DOHH2 (cell line): ENCODE data around the gene DCXR.

ENCODE experiments used
- H3F3A ChIP-seq: fragments of 200-600 bp; sonication (generic), shearing (Covaris generic); 2 replicates; pipeline ENCODE4 v1.6.0; 2016; ENCODE audit warnings: antibody characterized with exemption, mild to moderate bottlenecking; ENCODE audit not compliant: control insufficient read depth, insufficient read depth
- H3K27ac ChIP-seq: fragments of 200-600 bp; sonication (generic); 2 replicates; pipeline ENCODE4 v1.5.1; 2014; ENCODE audit warnings: low read depth, mild to moderate bottlenecking, low read length, moderate library complexity
- H3K27me3 ChIP-seq: fragments of 200-600 bp; sonication (generic); 2 replicates; pipeline ENCODE4 v1.6.1; 2014; ENCODE audit warnings: mild to moderate bottlenecking, low read length, mixed read lengths; ENCODE audit not compliant: control insufficient read depth
- H3K36me3 ChIP-seq: fragments of 200-600 bp; sonication (generic); 2 replicates; pipeline ENCODE4 v1.6.1; 2014; ENCODE audit warnings: mild to moderate bottlenecking, low read length, moderate library complexity, mixed read lengths; ENCODE audit not compliant: control insufficient read depth
- H3K4me1 ChIP-seq: fragments of 200-600 bp; sonication (generic); 2 replicates; pipeline ENCODE4 v1.6.1; 2014; ENCODE audit warnings: mild to moderate bottlenecking, low read length, mixed read lengths; ENCODE audit not compliant: control insufficient read depth
- H3K4me2 ChIP-seq: fragments of 200-600 bp; sonication (generic); 2 replicates; pipeline ENCODE4 v1.6.0; 2014; ENCODE audit warnings: mild to moderate bottlenecking, low read length, moderate library complexity
- H3K4me3 ChIP-seq: fragments of 200-600 bp; sonication (generic); 2 replicates; pipeline ENCODE4 v1.5.1; 2014; ENCODE audit warnings: mild to moderate bottlenecking, low read length, mixed read lengths
- H3K79me2 ChIP-seq: fragments of 200-600 bp; sonication (generic); 2 replicates; pipeline ENCODE4 v1.6.1; 2014; ENCODE audit warnings: mild to moderate bottlenecking, low read length, mixed read lengths; ENCODE audit not compliant: control insufficient read depth
- H3K9me2 ChIP-seq: fragments of 200-600 bp; sonication (generic); replicated peaks from 2 replicates; pipeline ENCODE4 v1.6.1; 2014; ENCODE audit warnings: mild to moderate bottlenecking, low read length, mixed read lengths; ENCODE audit not compliant: control insufficient read depth
- H3K9me3 ChIP-seq: fragments of 200-600 bp; sonication (generic); 2 replicates; pipeline ENCODE4 v1.6.1; 2014; ENCODE audit warnings: antibody characterized with exemption, low read length, mixed read lengths; ENCODE audit not compliant: control insufficient read depth, insufficient read depth
- H4K20me1 ChIP-seq: fragments of 200-600 bp; sonication (generic); 2 replicates; pipeline ENCODE4 v1.6.0; 2014; ENCODE audit warnings: low read depth, mild to moderate bottlenecking, antibody characterized with exemption, low read length, moderate library complexity; ENCODE audit not compliant: control insufficient read depth, insufficient read depth
- EZH2phosphoT487 ChIP-seq: fragments of 200-600 bp; sonication (generic); IDR thresholded peaks from 2 replicates; pipeline ENCODE4 v1.6.1; 2017; ENCODE audit warnings: borderline replicate concordance, mild to moderate bottlenecking, antibody characterized with exemption, low read length, moderate library complexity, mixed read lengths
- TF ChIP-seq, protein P1 (sequence below): fragments of 200-600 bp; sonication (generic); IDR thresholded peaks from one replicate; pipeline ENCODE4 v1.5.1; 2014; ENCODE audit warnings: antibody characterized with exemption, mild to moderate bottlenecking, low read depth, low read length; ENCODE audit not compliant: poor library complexity, severe bottlenecking

Gene DCXR

DNA sequence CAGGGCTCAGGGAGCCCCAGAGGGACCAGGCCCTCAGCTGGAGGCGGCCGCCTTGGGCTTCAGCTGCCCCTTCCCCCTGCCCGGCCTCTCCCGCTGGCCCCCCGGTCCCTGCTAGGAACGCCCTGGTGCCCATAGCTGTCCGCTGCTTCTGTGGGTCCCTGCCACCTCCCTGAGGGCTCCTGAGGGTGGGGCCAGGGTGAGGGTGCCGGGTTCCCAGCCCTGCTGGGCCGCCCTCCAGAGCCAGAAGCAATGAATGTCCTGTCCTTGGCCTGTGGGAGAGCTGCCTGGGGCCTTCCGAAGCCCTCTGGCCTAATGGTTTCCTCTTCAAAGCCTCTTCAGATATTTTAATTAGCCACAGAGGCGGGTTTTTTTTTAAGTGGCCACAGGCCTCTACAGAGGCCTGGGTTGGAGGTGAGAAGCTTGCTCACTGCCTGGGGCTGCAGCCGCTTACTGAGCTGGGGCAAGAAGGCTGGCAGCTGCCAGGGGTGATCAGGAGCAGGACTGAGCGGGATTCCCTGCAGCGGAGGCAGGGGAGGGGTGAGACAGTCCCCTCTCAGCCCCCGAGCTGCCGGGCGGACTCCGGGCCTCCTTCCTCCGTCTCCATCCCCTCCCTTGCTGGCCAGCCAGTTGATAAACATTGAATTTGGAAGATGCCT is 24.7 kb downstream of the DCXR start:
- H3K4me3 ChIP-seq, result no peak overlapping the region
- no peaks in the 10 kb centered on the region for H3K27me3 ChIP-seq
- H3K36me3 ChIP-seq, result no peaks in the 10 kb centered on the region; the same call in 1 of the 2 replicates
- H3K79me2 ChIP-seq, result no peaks in the 10 kb centered on the region
- no peaks in the 10 kb centered on the region for H3K9me3 ChIP-seq
- H3F3A ChIP-seq, result no peaks in the 10 kb centered on the region
- H3K9me2 ChIP-seq, result no peaks in the 10 kb centered on the region
- peaks cover 6% of the 10 kb centered on the region for H3K4me1 ChIP-seq
- H4K20me1 ChIP-seq, result no peaks in the 10 kb centered on the region
- no peak overlapping the region for H3K27ac ChIP-seq
- no peak overlapping the region for H3K4me2 ChIP-seq
- TF ChIP-seq, protein P1, sequence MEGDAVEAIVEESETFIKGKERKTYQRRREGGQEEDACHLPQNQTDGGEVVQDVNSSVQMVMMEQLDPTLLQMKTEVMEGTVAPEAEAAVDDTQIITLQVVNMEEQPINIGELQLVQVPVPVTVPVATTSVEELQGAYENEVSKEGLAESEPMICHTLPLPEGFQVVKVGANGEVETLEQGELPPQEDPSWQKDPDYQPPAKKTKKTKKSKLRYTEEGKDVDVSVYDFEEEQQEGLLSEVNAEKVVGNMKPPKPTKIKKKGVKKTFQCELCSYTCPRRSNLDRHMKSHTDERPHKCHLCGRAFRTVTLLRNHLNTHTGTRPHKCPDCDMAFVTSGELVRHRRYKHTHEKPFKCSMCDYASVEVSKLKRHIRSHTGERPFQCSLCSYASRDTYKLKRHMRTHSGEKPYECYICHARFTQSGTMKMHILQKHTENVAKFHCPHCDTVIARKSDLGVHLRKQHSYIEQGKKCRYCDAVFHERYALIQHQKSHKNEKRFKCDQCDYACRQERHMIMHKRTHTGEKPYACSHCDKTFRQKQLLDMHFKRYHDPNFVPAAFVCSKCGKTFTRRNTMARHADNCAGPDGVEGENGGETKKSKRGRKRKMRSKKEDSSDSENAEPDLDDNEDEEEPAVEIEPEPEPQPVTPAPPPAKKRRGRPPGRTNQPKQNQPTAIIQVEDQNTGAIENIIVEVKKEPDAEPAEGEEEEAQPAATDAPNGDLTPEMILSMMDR, result no peak
- TF ChIP-seq EZH2phosphoT487, result no peak

- TF ChIP-seq EZH2phosphoT487, result no peak
- TF ChIP-seq, protein P1, result no peak
- Histone ChIP-seq H3K9me2 (no peaks in the 10 kb centered on the region), H3K79me2 (no peaks in the 10 kb centered on the region), H3K4me3 (no peak overlapping the region), H3K27me3 (no peaks in the 10 kb centered on the region), H3K4me1 (peaks cover 1% of the 10 kb centered on the region), H3F3A (no peaks in the 10 kb centered on the region), H3K9me3 (no peaks in the 10 kb centered on the region), H3K36me3 (no peaks in the 10 kb centered on the region), H3K27ac (no peak overlapping the region), H4K20me1 (no peaks in the 10 kb centered on the region), H3K4me2 (no peak overlapping the region)
These were observed 25.2 kb downstream of the DCXR start for GRCh38 chr17:82012261-82012639.

DNA sequence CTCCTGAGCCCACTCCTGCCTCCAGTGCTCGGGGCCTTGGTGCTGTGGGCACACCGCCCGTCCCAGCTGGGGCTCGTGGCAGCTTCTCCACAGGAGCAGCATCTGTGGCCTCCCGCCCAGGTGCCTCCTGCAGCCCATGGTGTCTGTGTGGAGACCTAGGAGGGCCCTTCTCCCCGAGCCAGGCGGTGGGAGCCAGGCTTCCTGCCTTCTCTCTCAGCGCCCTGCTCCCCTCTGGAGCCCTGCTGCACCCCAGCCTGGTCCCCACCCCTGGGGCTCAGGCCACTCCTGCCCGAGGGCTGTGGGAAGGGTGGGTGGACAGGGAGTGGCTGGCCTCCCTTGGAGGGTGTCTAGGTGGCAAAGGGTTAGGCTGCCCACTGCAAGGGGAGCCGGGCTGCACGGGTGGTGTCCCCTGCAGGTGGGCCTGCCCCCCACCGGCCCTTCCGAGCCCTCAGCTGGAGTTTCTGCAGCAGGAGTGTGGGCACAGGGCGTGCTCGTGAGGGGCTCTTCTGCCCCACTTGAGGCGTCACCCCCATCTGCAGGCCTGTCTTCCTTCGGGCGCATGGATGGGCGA is 25.8 kb downstream of the DCXR start:
- Histone ChIP-seq H3K27me3 (no peaks in the 10 kb centered on the region), H3K9me2 (no peaks in the 10 kb centered on the region), H3K79me2 (no peaks in the 10 kb centered on the region), H3K4me1 (no peaks in the 10 kb centered on the region), H3F3A (no peaks in the 10 kb centered on the region), H4K20me1 (no peaks in the 10 kb centered on the region), H3K9me3 (no peaks in the 10 kb centered on the region), H3K4me2 (no peak overlapping the region), H3K27ac (no peak overlapping the region), H3K36me3 (no peaks in the 10 kb centered on the region), H3K4me3 (no peak overlapping the region)
- TF ChIP-seq EZH2phosphoT487, result no peak
- TF ChIP-seq, protein P1, result no peak
